HG02943 (cell line): Measurements from ENCODE around the gene TBC1D9B.

Source experiments
- ATAC-seq: cut with Tn5 transposase; IDR thresholded peaks from one replicate; pipeline ENCODE4 v1.9.1; 2021; ENCODE audit warnings: mild to moderate bottlenecking, low read depth, moderate library complexity; ENCODE audit not compliant: unreplicated experiment

TBC1D9B gene

DNA sequence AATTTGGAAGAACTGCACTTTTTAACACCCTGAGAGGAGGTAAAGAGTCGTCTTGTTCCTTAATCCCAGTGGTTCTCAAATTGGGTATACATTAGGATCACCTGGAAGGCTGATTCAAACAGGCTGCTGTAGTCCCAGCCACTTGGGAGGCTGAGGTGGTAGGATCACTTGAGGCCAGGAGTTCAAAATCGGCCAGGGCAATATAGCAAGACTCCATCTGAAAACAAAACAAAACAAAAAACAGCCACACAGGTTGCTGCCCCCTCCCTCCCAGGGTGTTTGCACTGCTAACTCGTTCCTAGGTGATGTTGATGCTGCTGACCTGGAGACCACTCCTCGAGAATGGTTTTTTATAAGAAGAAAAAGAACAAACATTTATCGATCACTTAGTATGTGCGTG is 1.5 kb upstream of the TBC1D9B start:
- no peak for ATAC-seq

DNA sequence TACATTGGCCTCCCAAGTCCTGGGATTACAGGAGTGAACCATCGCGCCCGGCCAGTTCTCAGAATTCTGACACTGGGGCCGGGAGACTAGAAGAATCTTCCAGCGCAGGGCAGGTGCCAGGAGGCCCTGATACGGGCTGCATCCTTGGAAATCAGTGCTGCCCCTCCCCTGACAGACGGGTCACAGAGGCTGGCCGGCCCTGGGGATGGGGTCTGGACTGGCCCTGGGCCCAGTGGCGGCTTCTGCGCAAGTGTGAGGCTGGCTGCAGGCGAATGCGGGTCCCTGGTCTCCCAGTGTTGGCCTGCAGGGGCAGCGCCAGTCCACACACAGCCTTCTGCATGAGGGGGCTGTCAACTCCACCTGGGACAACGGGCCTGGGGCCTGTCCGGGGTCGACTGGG is 831 bp upstream of the TBC1D9B start:
- ATAC-seq = no peak

DNA sequence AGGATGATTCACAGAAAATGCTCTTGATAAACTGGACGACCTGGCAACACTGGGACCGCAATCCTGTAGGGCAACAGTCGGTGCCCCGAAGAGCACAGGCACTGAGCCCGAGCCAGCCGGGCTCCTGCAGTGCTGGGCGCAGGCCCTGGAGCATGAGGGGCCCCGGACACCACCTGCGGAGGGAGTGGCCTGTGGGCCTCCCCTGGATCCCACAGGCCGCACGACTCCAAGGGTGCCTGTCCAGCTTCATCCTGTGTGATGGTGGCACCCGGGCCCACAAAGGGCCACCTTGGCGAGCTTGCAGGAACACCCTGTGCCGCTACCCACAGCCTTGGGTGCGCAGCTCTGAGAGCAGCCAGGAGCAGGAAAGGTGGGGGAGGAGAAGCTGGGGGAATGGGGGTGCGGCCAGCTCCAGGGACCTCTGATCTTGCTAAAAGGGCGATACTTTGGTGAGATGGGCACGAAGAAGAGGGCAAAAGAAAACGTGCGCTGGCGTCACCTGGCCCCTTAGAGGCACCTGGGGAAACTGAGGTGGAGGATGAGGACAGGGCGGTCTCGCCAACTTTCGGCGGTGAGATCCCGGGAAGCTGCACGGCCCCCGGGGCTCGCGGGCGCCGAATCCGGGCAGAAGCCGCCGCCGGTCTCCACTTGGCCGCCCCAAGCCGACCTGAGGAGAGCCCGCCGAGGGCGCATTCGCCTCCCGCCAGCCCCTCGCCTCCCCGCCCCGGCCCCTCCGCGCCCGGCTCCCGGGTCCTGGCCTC is 722 bp downstream of the TBC1D9B start:
- peak; percentile 30 for ATAC-seq

DNA sequence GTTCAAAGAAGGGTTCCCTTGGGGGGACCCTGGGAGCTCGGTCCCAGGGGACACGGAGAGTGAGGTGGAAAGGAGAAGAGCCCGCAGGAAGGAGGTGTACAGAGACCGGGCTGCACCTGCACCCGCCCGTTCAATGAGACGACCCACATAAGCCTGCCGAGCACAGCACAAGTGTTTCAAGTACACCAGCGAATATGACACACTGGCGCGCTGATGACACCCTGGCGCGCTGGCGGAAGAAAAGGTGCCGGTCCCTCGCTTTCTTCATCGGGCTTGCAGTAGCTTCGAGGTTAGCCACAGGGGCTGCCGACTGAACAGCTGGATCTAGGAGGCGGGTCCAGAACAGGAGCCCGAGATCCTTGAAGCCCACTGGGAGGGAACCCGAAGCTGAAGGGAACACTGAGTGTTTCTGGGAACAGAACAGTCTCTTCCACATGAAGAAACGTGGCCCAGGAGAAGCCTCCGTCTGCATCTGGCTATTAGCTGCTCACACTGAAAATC is 1.4 kb downstream of the TBC1D9B start:
- no peak for ATAC-seq

DNA sequence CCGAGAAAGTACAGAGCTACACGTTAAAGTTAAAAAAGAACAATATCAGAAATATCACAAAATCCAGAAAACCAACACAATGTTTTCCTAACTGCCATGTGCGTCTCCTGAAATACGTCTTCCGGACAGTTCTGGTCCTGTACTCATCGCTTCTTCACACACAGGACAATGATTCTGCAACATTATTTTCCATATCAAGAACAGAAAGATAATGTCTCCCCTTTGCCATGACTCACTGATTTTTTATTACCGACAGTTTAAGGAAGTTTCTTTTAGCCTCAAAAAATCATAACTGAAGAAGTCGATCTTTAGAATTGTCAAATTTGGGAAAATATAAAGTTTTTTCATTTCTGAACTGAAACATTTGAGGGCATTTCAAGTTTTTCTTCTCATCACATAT is 2.5 kb downstream of the TBC1D9B start:
- ATAC-seq = no peak

DNA sequence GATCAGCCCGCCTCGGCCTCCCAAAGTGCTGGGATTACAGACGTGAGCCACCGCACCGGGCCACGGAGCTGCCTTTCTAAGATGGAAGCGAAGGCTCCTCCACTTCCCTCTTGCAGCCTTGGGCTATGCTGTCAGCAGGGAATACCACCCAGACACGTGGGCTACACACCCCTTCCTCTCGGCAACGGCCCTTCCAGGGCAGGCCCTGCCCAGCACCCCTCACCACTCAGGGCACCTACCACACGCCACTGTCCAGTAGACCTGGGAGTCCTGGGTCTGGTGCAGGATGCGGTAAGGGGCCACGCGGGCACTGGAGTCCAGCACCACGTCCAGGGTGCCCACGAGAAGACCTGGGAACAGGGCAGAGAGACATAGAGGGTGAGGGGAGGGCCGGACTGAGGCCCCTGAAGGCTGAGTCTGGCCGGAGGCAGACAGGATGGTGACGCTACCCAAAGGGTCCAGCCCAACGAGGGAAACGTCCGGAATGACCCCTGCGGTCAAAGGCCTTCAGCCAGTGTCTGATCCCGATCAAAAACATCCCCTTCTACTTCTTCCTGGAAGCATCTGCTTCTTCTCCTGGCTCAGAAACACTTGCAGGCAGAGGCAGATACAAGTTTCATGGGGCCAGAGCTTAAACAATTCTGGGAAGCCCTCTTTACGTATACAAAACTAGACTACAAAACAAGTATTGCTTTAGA is 3.1 kb downstream of the TBC1D9B start:
- ATAC-seq = no peak

DNA sequence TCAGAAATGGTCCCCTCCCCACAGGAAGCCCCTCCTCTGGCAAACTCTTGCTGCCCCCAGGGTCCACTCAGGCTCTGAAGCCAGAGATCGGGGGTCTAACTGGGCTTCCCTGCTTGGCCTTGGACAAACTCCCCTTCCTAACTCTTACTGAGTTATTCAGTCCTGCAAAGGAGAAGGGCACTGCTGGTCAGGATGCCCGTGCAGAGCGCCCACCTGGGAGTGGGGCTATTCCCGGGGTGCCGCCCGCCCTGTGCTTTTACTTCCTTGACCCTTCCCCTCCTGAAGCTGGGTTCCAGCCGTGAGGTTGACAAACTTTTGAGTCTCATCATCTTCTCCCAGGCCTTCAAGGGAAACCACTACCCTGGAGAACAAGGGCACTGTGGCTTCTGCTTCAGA is 4.9 kb downstream of the TBC1D9B start:
- ATAC-seq = no peak

DNA sequence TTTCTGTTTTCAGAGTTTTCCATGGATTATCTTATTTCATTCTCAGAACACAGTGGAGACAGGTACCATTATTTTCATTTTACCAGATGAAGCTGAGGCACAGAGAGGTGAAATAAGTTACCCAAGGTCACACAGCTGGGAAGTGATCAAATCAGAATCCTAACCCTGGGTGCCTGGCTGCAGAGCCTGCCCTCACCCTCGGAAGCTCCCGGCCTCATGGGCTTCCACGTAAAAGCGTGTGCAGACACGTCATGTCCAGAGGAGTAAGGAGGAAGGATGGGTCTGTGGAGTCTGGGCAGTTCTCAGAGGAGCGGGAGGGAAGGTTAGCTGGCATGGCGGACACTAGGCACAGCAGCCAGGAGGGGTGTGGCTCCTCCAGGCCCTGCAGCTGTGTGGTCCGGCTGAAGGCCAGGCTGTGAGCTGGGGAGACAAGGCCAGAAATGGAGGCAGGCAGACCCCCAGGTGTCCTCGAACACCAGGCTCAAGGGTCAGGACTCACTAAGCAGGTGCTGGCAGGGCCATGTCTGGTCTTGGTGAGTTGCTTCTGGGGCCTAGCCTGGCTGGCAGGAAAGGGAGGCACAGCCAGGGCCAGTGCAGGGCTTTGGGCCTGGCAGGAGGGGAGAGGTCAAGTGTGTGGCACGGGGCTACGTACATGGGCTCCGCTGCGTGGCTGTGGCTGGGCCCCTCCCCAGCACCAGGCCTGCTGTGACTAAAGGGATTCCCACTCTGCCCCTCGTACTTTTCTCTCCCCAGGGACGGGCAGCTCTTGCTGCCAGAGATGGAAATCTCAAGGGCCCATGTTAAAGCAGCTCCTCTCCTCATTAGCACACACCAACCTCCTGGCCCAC is 5.6 kb downstream of the TBC1D9B start:
- ATAC-seq = no peak

DNA sequence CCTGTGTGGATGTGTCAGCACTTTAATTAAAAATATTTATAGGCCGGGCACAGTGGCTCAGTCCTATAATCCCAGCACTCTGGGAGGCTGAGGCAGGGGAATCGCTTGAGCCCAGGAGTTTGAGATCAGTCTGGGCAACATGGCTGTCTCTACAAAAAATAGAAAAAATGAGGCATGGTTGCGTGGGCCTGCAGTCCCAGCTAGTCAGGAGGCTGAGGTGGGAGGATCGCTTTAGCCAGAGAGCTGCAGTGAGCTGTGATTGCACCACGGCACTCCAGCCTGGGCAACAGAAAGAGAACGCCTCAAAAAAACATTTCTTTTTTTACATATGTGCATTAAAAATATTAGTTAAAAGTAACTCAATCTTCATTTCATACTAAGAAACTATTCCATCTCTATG is 6.2 kb downstream of the TBC1D9B start:
- ATAC-seq = no peak

DNA sequence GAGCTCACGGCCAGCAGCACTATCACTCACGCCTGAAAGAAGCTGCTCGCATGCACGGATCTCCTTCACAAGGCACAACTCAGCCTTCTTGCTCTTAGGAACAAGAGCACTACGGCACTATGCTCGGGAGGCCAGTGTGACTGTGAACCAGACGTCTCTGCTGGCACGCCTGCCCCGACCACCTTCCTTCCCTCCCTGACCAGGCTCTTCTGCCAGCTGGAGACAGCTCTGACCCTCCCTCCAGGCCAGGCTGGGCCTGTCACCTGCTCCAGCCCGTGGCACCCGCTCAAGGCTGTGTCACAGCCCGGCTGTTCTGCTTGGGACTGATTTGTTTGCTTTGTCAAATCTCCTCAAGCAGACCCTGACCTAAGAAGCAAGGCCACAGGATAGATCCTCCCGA is 7.0 kb downstream of the TBC1D9B start:
- no peak for ATAC-seq

DNA sequence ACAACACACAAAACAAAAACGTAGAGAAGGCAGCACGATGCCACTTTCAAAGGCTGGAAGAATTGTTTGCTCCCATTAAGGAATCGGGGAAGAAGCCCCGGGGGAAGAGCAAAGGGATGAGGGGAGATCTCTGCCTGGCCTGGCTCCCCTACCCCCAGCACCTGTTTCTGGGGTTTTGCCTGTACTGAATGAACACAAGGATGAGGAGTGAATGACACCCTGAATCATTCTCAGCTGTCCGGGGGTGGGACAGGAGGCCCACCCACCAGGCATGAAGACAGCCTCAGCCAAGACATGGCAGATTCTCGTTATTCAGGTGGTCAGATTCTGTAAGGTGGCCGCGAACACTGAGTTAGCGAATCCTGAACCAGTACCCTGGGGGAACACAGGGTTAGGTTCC is 7.5 kb downstream of the TBC1D9B start:
- ATAC-seq = no peak

DNA sequence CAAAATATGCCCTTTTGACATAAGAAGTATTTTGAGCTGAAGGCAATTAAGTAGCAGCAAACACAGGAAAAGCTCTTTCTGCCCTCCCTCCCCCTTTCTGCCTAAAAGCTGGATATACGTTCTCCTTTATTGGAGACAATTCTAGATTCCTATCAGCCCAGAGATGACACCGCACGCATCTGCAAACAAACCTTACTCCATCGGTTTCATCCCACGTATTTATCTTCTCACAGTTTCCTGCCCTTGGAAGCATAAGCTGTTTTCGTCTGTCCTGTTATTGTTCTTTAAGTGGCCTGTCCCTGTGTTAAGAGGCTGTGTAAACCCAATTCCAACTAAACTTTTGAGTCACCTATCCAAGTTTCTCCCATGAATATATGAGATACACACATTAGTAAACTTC is 11.8 kb downstream of the TBC1D9B start:
- ATAC-seq = no peak

DNA sequence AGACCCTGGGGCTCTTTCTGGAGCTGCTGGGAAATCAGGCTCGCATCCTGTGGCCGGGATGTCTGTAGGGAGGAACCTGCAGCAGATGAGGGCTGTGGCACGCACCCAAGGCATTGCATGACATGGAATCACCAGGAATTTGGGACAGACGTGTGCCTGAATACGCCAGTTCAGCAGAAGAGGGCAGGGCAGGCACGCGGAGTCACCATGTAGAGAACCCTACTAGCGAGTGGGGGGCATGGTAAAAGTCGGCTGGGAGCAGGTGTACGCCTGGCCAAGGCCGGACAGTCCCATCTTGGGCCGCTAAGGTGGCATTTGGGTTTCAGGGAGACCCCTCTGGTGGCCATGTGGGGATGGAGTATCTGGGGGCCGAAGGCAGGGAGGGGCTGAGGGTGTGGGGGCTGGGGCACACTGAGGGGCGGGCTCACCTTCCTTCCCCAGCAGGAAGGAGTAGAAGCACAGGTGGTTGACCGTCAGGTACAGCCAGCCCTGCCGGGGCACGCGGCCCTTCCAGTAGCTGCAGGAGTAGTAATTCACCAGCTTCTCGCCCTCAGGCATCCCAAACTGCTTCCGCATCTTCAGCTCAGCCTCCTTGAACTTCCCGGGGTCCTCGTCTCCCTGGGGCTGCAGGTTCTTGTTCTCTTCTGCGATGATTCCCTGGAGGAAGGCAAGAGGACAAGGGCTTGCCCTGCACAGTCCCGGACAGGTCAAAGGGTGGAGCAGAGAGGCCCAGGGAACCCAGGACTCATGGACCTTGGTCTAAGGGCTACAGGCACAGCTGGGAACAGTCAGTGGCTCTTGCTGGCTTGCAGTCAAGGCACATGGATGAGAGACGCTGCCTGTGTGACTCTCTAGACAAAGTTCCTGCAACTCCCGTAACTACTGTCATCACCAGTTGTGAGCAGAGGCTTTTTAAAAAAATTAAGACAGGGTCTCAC is 13.5 kb downstream of the TBC1D9B start:
- no peak for ATAC-seq

DNA sequence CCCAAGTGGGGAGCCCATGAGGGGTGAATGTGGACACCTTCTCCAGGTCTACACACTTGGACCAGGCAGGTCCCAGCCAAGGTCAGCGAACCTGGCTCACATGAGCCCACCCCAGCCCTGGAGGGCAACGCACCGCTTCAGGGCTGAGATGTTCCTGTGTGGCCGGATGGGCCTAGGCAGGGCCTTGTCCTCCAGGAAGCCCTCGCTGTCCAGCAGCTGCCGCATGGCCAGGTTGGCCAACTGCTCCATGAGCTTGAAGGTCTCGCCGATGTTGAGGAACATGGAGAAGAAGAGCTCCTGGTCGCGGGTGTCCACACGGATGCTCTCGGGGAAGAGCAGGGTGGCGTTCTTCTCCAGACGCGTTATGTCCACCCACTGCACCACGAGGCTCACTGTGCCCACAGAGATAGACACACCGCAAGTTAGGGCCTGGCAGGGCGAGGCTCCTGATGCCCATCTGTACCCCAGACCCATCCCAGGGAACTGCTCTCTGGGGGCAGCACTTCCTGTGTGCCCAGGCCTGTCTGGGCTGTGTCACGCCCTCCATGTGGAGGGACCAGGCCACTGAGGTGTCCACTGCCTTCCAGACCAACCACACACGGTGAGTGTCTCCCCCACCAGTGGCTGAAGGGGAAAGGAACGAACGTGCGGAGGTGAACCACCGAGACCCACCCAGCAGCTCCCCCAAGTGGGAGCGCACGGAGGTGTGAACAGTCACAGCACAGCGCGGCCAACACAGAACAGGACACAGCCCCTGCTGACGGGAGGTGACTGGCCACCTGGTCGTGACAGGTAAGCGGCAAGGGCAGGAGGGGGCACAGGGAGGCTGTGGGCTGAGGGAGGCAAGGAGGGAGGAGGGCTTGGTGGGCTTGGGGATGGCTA is 14.4 kb downstream of the TBC1D9B start:
- ATAC-seq = no peak

DNA sequence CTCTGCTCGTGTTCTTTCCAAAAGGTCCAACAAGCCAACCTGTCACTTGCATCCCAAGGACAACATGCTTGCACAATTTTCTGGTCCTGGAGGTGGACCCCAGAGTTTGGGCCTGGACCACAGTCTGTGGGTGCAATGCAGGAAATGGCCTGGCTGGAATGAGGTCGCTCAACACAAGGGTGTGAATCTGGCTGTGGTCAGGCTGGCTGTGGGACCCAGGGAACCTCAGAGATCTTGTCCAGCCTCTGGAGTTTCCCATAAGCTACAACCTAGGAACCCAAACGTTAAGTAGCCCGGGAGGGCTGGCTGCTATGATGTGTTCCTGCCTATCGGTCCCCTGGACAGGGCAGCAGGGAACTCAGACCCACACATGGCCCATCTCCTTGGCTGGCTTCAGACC is 15.4 kb downstream of the TBC1D9B start:
- ATAC-seq = no peak

DNA sequence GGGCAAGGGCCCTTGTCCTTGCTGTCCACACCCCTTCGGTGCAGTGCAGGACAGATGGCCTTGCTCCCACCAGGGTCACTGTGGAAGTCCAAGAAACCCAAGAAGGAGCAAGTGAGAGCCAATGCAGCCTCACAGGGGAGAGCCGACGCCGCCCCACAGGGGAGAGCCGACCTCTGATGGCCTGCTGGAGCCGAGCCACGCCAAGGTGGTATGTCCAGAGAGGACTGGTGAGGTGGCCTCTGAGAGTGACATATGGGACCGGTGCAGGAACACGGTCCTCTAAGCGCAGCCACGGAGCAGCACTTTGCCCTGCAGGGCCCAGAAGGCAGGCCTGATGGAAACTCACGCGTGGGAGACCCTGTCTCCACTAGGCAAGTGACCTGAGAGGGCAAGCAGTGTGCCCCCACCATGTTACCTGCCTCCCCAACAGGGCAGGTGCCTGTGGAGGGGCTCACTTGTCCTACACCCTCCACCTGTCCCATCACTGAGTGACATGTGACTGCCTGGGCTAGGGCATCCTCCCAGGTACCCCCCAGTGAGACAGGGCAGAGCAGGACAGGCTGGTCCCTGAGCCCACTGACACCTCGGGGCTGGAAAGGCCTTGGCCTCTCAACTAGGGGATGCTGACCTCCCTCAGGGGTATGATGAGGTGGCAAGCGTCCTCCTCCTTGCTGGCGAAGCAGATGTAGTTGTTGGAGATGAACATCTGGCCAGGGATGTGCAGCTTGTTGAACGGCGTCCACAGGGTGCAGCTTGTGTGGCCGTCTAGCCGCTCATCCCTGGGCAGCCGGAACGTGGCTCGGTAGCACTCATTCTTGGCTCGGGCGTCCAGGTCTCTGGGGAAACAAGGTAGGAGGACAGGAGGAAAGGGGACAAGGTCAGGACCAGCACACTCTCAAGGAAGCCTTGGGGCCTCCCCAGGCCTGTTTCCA is 16.7 kb downstream of the TBC1D9B start:
- no peak for ATAC-seq

DNA sequence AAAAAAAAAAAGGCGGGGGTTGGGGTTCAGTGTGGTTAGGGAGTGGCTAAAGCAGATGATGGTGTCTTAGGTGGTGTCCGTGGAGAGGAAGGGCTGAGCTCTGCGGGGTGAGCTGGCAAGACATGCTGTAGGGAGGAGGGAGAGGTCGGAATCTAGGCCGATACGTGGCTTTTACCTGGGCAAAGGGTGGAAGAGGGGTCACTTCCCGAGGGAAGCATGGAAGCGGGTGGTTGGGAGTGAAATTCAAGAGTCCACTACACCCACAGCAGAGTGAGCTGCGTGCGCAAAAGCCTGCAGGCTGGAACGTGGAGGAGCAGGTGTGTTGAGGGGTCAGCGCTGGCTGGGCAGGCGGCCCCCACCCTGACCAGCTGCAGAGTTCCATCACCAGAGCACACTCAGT is 17.8 kb downstream of the TBC1D9B start:
- ATAC-seq = no peak

DNA sequence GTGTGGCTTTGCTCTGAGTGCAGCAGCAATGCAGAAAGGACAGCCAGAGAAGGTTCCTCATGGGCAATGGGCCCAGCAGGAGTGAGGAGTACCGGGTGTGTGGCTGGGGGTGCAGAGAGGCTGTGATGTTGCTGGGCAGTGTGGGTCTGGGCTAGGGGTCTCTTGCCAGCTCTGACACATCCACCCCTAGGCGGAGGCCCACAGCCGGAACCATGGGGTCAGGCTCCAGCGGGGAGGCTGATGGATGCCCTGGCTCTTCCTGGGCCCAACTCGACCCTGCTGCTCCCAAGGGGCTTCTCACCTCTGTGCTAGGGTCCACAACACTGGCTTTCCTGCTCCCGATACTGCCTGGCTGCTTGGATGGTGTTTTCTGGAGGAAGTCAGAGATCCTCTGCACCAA is 19.9 kb downstream of the TBC1D9B start:
- ATAC-seq = no peak
